ENCODE data around the gene NELL1.

The NELL1 gene

DNA sequence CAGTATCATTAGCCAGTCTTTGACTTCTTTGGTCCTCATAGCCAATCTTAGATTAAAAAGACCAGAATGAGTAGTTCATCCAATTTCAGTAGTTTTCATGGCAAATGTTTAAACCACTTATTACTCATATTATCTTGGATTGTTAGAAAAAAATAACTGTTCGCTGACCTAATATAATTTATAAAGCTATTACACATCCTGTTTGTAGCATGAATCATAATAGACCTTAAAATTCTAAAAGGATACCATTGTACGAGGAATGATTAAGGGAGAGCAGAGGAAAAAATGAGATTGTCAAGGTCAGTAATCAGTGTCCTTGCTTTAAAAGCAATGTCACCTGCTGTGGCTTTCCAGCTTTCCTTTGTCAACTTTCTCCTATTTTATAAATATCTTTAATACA lies 371.2 kb downstream of the NELL1 start:
- H3K9me3 ChIP-seq (ENCODE audit: control insufficient read depth, insufficient read depth, low read depth, low read length): no peaks in the 10 kb centered on the region
- H3K36me3 ChIP-seq (ENCODE audit: control insufficient read depth, insufficient read depth, low read length): no peaks in the 10 kb centered on the region

GRCh38 chr11:21048626-21049025 lies 379.2 kb downstream of the NELL1 start:
- Histone ChIP-seq H3K9ac (ENCODE audit: low read length) (no peak overlapping the region), H3K27me3 (ENCODE audit: control insufficient read depth, insufficient read depth, low read length) (no peaks in the 10 kb centered on the region), H3K4me3 (ENCODE audit: low read depth, low read length) (no peak overlapping the region), H3K9me3 (ENCODE audit: control insufficient read depth, insufficient read depth, low read depth, low read length) (no peaks in the 10 kb centered on the region), H3K27ac (ENCODE audit: low read depth, low read length) (no peak overlapping the region), H3K36me3 (ENCODE audit: control insufficient read depth, insufficient read depth, low read length) (no peaks in the 10 kb centered on the region), H3K4me1 (ENCODE audit: control insufficient read depth, insufficient read depth, low read length) (peaks cover 5% of the 10 kb centered on the region; the same call in 1 of the 2 replicates)

More for the DNA sequence above, 371.2 kb downstream of the NELL1 start:
- no peaks in the 10 kb centered on the region for H3K4me1 ChIP-seq (ENCODE audit: control insufficient read depth, insufficient read depth, low read length)
- H3K27ac ChIP-seq (ENCODE audit: low read depth, low read length): no peak overlapping the region
- no peaks in the 10 kb centered on the region for H3K27me3 ChIP-seq (ENCODE audit: control insufficient read depth, insufficient read depth, low read length)
- no peak overlapping the region for H3K9ac ChIP-seq (ENCODE audit: low read length)
- H3K4me3 ChIP-seq (ENCODE audit: low read depth, low read length): no peak overlapping the region

DNA sequence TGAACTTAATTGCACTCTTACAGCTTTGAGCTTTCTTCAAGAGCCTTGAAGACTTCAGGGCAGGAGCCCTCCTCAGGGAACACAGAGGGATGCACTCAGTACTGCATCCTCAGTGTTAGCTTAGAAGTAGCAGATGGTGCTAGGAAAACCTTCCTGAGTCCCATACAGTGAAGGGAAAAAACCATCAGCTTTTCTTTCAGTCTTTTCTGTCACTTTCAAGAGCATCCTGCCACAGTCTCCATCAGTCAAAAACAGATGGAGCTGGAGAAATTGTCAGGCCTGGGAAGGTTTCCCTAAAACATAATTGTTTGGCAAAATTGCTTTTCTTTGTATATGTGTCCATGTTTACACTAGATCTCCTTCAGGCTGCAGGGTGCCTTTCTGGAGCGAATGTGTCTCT lies 384.1 kb downstream of the NELL1 start:
- Histone ChIP-seq H3K27me3 (ENCODE audit: control insufficient read depth, insufficient read depth, low read length) (no peaks in the 10 kb centered on the region), H3K4me3 (ENCODE audit: low read depth, low read length) (no peak overlapping the region), H3K27ac (ENCODE audit: low read depth, low read length) (no peak overlapping the region), H3K4me1 (ENCODE audit: control insufficient read depth, insufficient read depth, low read length) (peaks cover 3% of the 10 kb centered on the region; the same call in 1 of the 2 replicates), H3K36me3 (ENCODE audit: control insufficient read depth, insufficient read depth, low read length) (no peaks in the 10 kb centered on the region), H3K9ac (ENCODE audit: low read length) (no peak overlapping the region), H3K9me3 (ENCODE audit: control insufficient read depth, insufficient read depth, low read depth, low read length) (no peaks in the 10 kb centered on the region)

DNA sequence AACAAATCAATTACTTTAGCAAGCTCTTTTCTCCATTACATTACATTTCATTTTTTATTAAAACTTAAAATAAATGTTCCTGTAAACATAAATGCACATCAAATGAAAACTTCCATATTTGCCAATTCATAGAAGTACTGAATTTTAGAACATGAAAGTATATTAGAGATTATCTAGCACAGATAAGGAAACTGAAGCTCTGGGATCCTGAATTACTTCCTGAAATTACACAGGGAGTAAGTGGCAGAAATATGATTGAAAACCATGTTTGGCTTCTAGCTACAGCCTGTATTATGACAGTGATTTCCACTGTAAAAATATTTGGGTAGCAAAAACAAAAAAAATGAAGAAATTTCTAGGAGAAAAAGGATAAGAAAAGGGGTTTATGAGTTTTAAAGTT lies 387.3 kb downstream of the NELL1 start:
- Histone ChIP-seq H3K27ac (ENCODE audit: low read depth, low read length) (no peak overlapping the region), H3K9ac (ENCODE audit: low read length) (no peak overlapping the region), H3K9me3 (ENCODE audit: control insufficient read depth, insufficient read depth, low read depth, low read length) (no peaks in the 10 kb centered on the region), H3K36me3 (ENCODE audit: control insufficient read depth, insufficient read depth, low read length) (no peaks in the 10 kb centered on the region), H3K4me3 (ENCODE audit: low read depth, low read length) (no peak overlapping the region), H3K4me1 (ENCODE audit: control insufficient read depth, insufficient read depth, low read length) (no peaks in the 10 kb centered on the region), H3K27me3 (ENCODE audit: control insufficient read depth, insufficient read depth, low read length) (no peaks in the 10 kb centered on the region)

DNA sequence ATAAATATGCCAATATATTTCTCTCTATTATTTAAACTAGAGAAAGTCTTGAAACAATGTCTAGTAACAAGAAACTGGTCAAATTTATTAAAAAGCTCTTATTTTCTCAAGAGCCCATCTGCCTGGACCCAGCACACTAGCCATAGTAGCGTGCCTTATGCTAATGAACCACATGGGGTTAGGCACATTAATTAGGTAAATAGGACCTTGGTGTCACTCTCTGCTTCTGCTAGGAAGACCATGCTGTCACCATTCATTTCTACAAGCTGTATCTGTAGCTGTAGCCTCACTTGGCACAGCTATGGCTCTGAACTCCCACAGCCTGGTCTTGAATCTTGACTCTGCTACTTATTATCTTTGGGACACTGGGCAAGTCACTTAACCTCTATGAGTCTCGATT lies 390.5 kb downstream of the NELL1 start:
- Histone ChIP-seq H3K27ac (ENCODE audit: low read depth, low read length) (no peak overlapping the region), H3K27me3 (ENCODE audit: control insufficient read depth, insufficient read depth, low read length) (no peaks in the 10 kb centered on the region), H3K9me3 (ENCODE audit: control insufficient read depth, insufficient read depth, low read depth, low read length) (peaks cover 20% of the 10 kb centered on the region), H3K4me3 (ENCODE audit: low read depth, low read length) (no peak overlapping the region), H3K4me1 (ENCODE audit: control insufficient read depth, insufficient read depth, low read length) (no peaks in the 10 kb centered on the region), H3K36me3 (ENCODE audit: control insufficient read depth, insufficient read depth, low read length) (no peaks in the 10 kb centered on the region), H3K9ac (ENCODE audit: low read length) (no peak overlapping the region)

DNA sequence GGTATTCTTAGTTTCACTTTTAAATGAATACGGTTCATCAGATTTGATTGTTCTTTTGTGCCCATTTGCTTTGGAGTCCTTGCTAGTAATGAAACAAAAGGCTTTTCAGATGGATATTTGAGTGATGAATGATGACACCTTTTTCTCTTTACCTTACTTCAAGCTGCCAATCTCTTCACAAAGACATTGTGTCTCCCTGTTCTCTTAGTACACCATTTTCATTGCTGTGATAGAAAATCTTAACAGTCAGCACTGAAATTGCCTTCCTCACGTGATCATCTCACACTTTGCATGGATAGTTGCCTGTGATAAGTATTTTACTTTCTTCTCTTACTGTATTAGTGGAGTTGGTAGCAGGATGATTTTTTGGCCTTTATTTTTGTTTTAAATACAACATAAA lies 396.6 kb downstream of the NELL1 start:
- Histone ChIP-seq H3K9ac (ENCODE audit: low read length) (no peak overlapping the region), H3K36me3 (ENCODE audit: control insufficient read depth, insufficient read depth, low read length) (no peaks in the 10 kb centered on the region), H3K27me3 (ENCODE audit: control insufficient read depth, insufficient read depth, low read length) (no peaks in the 10 kb centered on the region), H3K4me1 (ENCODE audit: control insufficient read depth, insufficient read depth, low read length) (peaks cover 10% of the 10 kb centered on the region), H3K4me3 (ENCODE audit: low read depth, low read length) (no peak overlapping the region), H3K9me3 (ENCODE audit: control insufficient read depth, insufficient read depth, low read depth, low read length) (peaks cover 20% of the 10 kb centered on the region), H3K27ac (ENCODE audit: low read depth, low read length) (0 out of 2 replicates have a peak overlapping the region, but pooled peaks have one; percentile 43)

DNA sequence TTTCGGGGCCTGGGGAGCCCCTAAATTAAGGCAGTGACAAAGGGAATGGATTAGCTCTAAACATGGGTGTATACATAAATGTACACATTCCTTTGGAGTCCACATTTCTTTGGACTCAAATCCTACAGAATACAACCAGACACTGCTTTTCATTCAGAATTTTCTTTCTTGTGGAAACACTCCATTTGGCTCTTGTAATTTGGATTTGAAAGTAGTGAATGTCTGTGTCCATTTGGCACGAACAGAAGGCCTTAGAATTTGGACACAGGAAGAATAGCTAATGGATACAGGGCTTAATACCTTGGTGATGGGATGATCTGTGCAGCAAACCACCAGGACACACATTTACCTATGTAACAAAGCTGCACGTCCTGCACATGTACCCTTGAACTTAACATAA lies 399.5 kb downstream of the NELL1 start:
- Histone ChIP-seq H3K36me3 (ENCODE audit: control insufficient read depth, insufficient read depth, low read length) (no peaks in the 10 kb centered on the region), H3K4me3 (ENCODE audit: low read depth, low read length) (no peak overlapping the region), H3K9me3 (ENCODE audit: control insufficient read depth, insufficient read depth, low read depth, low read length) (peaks cover 4% of the 10 kb centered on the region), H3K27ac (ENCODE audit: low read depth, low read length) (no peak overlapping the region), H3K27me3 (ENCODE audit: control insufficient read depth, insufficient read depth, low read length) (no peaks in the 10 kb centered on the region), H3K4me1 (ENCODE audit: control insufficient read depth, insufficient read depth, low read length) (peaks cover 10% of the 10 kb centered on the region), H3K9ac (ENCODE audit: low read length) (no peak overlapping the region)

DNA sequence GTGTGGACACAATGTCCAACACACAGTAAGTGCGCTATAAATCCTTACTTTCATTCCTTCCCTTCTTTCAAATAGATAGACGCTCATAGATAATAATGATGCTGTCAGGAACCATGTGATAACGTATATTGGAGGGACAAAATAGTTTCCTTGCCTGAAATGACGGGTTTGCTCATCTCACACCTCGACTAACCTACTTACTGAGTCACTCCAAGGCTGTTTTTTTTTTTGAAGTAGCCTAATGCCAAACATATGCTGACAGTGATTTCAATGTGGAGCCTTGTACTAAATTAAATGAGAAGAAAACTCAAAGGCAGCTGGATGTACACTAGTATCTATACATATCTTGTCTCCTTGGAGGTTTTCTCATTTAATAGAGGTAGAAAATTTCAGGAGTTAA lies 400.5 kb downstream of the NELL1 start:
- no peaks in the 10 kb centered on the region for H3K36me3 ChIP-seq (ENCODE audit: control insufficient read depth, insufficient read depth, low read length)
- H3K27ac ChIP-seq (ENCODE audit: low read depth, low read length): no peak overlapping the region
- no peaks in the 10 kb centered on the region for H3K27me3 ChIP-seq (ENCODE audit: control insufficient read depth, insufficient read depth, low read length)
- H3K9me3 ChIP-seq (ENCODE audit: control insufficient read depth, insufficient read depth, low read depth, low read length): no peaks in the 10 kb centered on the region
- H3K4me1 ChIP-seq (ENCODE audit: control insufficient read depth, insufficient read depth, low read length): peaks cover 10% of the 10 kb centered on the region
- H3K9ac ChIP-seq (ENCODE audit: low read length): no peak overlapping the region
- H3K4me3 ChIP-seq (ENCODE audit: low read depth, low read length): no peak overlapping the region

- Histone ChIP-seq H3K9me3 (ENCODE audit: control insufficient read depth, insufficient read depth, low read depth, low read length) (no peaks in the 10 kb centered on the region), H3K36me3 (ENCODE audit: control insufficient read depth, insufficient read depth, low read length) (no peaks in the 10 kb centered on the region), H3K4me3 (ENCODE audit: low read depth, low read length) (no peak overlapping the region), H3K27me3 (ENCODE audit: control insufficient read depth, insufficient read depth, low read length) (no peaks in the 10 kb centered on the region), H3K4me1 (ENCODE audit: control insufficient read depth, insufficient read depth, low read length) (no peaks in the 10 kb centered on the region), H3K9ac (ENCODE audit: low read length) (no peak overlapping the region), H3K27ac (ENCODE audit: low read depth, low read length) (no peak overlapping the region)
Measured at GRCh38 chr11:21072558-21072957, 403.2 kb downstream of the NELL1 start.

GRCh38 chr11:21082853-21083252 lies 413.5 kb downstream of the NELL1 start:
- H3K9ac ChIP-seq (ENCODE audit: low read length): no peak overlapping the region
- H3K27me3 ChIP-seq (ENCODE audit: control insufficient read depth, insufficient read depth, low read length): no peaks in the 10 kb centered on the region
- no peak overlapping the region for H3K27ac ChIP-seq (ENCODE audit: low read depth, low read length)
- no peaks in the 10 kb centered on the region for H3K36me3 ChIP-seq (ENCODE audit: control insufficient read depth, insufficient read depth, low read length)
- H3K9me3 ChIP-seq (ENCODE audit: control insufficient read depth, insufficient read depth, low read depth, low read length): no peaks in the 10 kb centered on the region
- H3K4me1 ChIP-seq (ENCODE audit: control insufficient read depth, insufficient read depth, low read length): no peaks in the 10 kb centered on the region
- no peak overlapping the region for H3K4me3 ChIP-seq (ENCODE audit: low read depth, low read length)

GRCh38 chr11:21088930-21089329 lies 419.5 kb downstream of the NELL1 start:
- H3K36me3 ChIP-seq (ENCODE audit: control insufficient read depth, insufficient read depth, low read length): no peaks in the 10 kb centered on the region
- H3K4me1 ChIP-seq (ENCODE audit: control insufficient read depth, insufficient read depth, low read length): no peaks in the 10 kb centered on the region
- H3K9ac ChIP-seq (ENCODE audit: low read length): no peak overlapping the region
- no peak overlapping the region for H3K27ac ChIP-seq (ENCODE audit: low read depth, low read length)
- no peaks in the 10 kb centered on the region for H3K27me3 ChIP-seq (ENCODE audit: control insufficient read depth, insufficient read depth, low read length)
- H3K4me3 ChIP-seq (ENCODE audit: low read depth, low read length): no peak overlapping the region
- H3K9me3 ChIP-seq (ENCODE audit: control insufficient read depth, insufficient read depth, low read depth, low read length): peaks cover 5% of the 10 kb centered on the region; the same call in 1 of the 2 replicates

GRCh38 chr11:21104641-21105040 lies 435.3 kb downstream of the NELL1 start:
- no peaks in the 10 kb centered on the region for H3K36me3 ChIP-seq (ENCODE audit: control insufficient read depth, insufficient read depth, low read length)
- peaks cover 15% of the 10 kb centered on the region for H3K9me3 ChIP-seq (ENCODE audit: control insufficient read depth, insufficient read depth, low read depth, low read length)
- H3K27me3 ChIP-seq (ENCODE audit: control insufficient read depth, insufficient read depth, low read length): no peaks in the 10 kb centered on the region
- H3K27ac ChIP-seq (ENCODE audit: low read depth, low read length): no peak overlapping the region
- H3K9ac ChIP-seq (ENCODE audit: low read length): no peak overlapping the region
- no peaks in the 10 kb centered on the region for H3K4me1 ChIP-seq (ENCODE audit: control insufficient read depth, insufficient read depth, low read length)
- H3K4me3 ChIP-seq (ENCODE audit: low read depth, low read length): no peak overlapping the region
